ENCODE results near the gene TAF1D.
"Not testable (repeated sequence)": the region's sequence is repeated elsewhere in the genome, so short reads cannot be mapped to it uniquely, and the experiment has no call there.

The TAF1D gene
- 103 to 159 reads per million in 2 donors for total RNA-seq

- DNase-seq, result peak; percentile 92
These were observed at the start of gene TAF1D, which contains the start of gene C11orf54 for GRCh38 chr11:93741094-93741881. Gene TAF1D (minus strand): TSS chr11:93741495. CDS start chr11:93739304, 2,191 bp downstream. Gene C11orf54 (plus strand): TSS chr11:93741672. CDS start chr11:93747394, 5,722 bp downstream.

DNA sequence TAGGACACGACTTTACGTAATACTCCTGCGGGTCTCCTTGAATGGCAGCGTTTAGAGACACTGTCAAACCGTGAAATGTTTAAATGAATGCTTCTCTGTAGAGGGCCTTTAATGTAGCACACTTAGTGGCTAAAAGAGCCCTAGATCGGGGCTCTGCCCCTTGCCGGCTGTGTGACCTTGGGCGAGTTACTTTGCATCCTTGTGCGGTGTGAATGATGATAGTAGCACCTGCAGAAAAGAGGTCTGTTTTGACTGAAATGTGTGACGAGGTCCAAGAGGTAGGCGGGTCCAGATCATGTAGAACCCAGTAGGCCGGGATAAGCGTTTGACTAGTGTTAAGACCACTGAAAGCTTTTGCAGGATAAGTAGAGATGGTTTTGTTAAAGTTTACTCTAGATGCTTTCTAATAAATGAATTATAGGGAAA, 43.7 kb upstream of the TAF1D start:
- DNase-seq, result no peak

GRCh38 chr11:93784145-93784934, 43.0 kb upstream of the TAF1D start, which contains the start of gene MED17:
Gene MED17 (plus strand): TSS chr11:93784282. CDS start chr11:93784514, 232 bp downstream.
- DNase-seq, result peak; percentile 82

GRCh38 chr11:93783765-93784144, 42.5 kb upstream of the TAF1D start:
- no peak for DNase-seq

GRCh38 chr11:93783362-93783761, 42.1 kb upstream of the TAF1D start:
- no peak for DNase-seq

DNA sequence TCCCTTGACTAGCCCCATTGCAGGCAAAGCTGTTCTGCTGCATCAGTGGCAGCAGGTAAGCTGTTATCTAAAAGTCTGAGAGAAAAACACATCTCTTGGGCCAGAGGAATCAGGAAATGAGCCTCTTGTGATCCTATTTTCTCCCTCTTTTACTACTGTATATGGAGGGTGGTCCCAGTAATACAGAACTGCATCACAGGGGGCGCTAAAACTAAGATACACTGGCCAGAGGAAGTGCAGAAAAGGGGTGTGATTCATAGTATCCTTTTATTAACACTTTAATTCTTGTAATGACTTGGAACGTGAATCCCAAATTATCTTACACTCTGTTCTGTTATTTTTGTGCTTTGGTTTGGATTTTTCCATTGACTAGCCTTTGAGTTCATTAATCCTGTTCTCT, 34.0 kb upstream of the TAF1D start:
- no peak for DNase-seq

DNA sequence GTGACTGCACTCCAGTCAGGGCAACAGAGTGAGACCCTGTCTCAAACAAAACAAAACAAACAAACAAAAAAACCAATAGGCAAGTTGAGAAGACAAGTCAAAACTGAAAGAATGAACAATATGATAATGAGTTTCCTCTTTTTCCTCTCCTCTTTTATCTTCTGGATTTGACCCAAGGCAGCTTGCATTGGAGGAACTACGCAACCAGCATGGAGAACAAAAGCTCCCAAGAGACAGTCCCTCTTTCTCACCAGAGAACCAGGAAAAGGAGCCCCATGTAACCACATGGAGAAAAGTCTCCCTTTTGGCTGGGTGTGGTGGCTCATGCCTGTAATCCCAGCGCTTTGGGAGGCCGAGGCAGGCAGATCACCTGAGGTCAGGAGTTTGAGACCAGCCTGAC, 33.3 kb upstream of the TAF1D start:
- DNase-seq, result not testable (repeated sequence)

DNA sequence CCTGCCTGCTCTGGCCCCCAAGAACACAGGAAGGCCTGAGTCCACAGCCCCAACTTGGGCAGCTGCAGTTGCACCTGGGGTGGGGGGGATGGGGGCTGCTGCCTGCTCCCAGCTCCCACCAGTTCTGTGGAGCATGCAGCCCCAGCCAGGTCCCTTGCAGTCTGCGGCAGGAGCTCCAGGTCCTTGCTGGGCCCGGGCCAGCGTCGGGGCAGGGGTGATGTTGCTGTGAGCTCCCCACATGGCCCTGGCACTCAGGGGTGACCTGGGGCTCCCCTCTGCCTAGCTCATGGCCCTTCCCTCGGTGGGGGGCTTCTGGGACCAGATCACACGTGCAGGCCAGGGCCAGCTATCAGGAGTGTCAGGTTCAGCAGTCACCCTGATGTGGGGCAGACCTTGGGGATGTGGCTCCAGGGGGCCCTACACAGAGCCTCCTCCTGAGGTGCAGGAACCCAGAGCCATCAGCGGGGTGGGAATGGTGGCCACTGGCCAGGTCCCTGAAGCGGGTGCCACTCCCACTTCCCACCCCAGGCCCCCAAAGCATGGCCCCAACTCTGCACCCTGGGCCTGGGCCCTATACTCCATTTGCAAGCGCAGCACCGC, 32.4 kb upstream of the TAF1D start:
- DNase-seq, result no peak

GRCh38 chr11:93773045-93773477, 31.8 kb upstream of the TAF1D start:
- DNase-seq, result no peak

DNA sequence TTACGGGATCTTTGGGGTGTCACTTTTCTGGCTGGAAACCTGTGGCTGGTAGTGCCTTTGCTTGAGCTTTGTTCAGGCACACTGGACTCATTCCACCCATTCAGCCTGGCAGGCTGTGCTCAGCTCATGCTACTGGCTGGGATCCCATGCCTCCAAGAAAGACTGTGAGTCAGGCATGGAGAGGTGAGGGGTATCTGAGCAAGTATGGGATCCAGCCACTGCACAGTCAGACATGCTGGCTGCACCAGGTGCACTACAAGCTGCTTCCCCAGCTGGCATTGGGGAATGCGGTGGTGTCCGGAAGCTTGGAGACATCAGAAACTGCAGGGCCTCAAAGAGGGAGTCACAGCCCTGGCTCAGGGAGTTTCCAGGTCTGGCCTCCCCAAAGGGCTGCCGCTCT, 30.8 kb upstream of the TAF1D start:
- DNase-seq, result no peak

GRCh38 chr11:93770160-93770559, 28.9 kb upstream of the TAF1D start:
- no peak for DNase-seq

DNA sequence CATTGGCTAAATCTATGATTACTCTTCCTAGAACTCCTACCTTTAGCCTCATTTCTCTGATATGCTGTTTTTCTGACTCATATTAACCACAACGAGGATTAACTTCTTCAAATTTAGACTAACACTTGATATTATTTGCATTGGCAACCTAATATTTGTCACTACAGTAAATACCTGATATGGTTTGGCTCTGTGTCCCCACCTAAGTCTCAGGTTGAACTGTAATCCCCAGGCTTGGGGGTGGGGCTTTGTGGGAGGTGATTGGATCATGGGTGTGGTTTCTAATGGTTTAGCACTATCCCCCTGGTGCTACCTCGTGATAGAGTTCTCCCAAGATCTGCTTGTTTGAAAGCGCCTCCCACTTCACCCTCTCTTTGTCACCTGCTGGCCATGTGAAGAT, 25.7 kb upstream of the TAF1D start:
- no peak for DNase-seq

DNA sequence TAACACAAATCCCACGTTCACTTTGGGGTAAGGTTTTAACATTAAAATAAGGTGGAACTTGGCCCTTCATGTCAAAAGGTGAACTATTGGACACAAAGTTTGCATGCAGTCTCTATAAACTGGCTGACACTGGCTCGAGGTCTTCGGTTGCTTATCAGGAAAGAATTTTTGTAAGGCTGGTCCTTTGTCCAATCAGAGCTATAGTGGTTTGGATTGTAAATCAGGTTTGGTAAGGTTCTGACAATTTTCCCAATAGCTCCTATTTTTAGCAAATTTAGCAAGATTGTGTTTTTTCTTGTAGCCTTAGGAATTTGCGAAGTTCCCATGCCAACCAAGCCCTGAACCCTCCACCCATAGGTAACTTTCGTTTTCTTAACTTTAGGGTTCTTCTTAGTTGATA, 25.2 kb upstream of the TAF1D start:
- DNase-seq, result no peak

DNA sequence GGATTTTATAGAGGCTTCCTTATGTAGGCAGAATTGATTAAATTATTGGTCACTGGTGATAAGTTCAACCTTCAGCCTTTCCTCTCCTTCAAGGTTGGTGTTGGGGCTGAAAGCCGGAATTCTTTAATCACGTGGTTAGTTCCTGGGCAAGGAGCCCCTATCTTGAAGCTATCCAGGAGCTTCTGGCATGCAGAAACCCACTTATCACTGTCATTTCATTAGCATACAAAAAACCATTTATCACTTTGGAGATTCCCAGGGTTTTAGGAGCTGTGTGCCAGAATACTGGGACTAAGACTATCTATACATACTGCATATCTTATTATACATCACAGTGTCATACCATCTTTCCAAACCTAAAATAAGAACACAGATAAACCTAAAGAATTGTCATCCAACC, 24.3 kb upstream of the TAF1D start:
- no peak for DNase-seq

GRCh38 chr11:93761910-93762309, 20.6 kb upstream of the TAF1D start:
- DNase-seq, result no peak

GRCh38 chr11:93759123-93759522, 17.8 kb upstream of the TAF1D start:
- DNase-seq, result not testable (repeated sequence)

GRCh38 chr11:93757924-93758865, 16.9 kb upstream of the TAF1D start:
- no peak for DNase-seq

DNA sequence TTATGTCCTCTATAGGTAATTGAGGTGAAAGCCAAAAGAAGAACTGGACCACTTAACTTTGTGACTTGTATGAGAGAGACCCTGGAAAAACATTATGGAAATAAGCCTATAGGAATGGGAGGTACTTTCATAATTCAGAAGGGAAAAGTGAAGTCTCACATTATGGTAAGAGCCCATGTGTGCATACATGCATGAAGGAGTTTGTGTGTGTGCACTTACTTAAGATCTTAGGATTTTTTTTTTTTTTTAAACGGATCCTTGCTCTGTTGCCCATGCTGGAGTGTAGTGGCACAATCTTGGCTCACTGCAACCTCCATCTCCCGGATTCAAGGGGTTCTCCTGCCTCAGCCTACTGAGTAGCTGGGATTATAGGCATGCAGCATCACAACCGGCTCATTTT, 16.0 kb upstream of the TAF1D start:
- DNase-seq, result no peak

GRCh38 chr11:93756748-93757147, 15.5 kb upstream of the TAF1D start:
- DNase-seq, result no peak

DNA sequence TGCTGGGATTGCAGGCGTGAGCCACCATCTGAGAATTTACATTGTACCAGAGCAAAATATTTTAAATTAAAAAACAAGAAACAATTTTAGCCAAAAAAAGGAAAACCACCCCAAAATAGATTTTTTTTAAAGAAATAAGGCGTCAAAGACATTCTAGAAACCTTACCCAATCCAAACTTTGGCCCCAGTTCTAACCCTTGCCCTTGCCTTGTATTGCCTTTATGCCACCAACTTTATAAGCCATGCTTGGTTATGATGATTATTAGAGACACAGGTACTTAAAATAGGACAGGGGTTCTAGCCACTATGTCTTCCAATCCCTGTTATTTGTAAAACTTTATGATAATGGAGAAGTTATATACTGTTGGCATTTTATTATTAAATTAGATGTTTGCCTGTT, 11.9 kb upstream of the TAF1D start:
- DNase-seq, result no peak

DNA sequence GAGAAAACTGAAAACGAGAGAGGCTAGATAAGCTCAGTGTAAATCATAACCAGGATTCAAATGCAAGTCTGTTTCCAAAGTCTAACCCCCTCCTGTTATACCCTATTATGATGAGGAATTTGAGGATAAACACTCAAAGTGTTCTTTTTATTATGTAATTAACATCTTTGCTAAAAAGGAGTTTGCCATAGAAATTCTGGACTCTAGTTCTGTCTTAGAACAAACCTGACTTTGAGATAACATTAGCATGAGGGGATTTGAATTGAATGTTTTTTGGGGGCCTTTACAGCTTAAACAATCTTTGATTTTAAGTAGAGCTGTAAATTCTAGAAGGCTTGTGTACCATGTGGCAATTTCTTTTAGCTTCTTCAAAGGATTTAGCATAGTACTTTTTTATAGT, 9.7 kb upstream of the TAF1D start:
- no peak for DNase-seq

DNA sequence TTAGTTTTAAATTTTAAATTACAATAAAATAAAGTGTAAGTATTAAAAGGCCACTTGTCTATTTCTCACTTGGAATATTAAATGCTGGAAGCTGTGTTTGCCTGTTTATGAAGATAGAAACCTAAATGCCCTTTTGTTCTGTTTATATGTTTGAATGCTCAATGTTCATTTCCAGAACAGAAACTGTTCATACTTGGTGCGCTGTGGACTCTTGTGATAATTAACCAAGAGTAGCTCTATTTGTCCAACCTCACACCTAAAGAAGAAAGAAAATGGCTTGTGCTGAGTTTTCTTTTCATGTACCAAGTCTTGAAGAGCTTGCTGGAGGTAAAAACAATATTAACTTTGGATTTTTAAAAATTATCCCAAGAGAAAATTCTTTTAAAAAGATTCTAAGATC, 5.8 kb upstream of the TAF1D start:
- DNase-seq, result no peak

All from T-helper 9 cell (primary cell).